Activated naive CD8-positive, alpha-beta T cell treated with anti-CD3 and anti-CD28 coated beads, Interleukin-2, amount 10 ng/mL, durations not matched to agents 7 days and 5 days (primary cell): ENCODE results near the gene SCAP. TPM values are rescaled to one million over a fixed set of nuclear protein-coding genes. Genes with fewer than 3 reads are reported as not detected.
A peak's percentile ranks its signal among the peaks of the same experiment; 100 is the strongest.

Source experiments
- ATAC-seq: fragments of 150-1000 bp; cut with Tn5 transposase; one replicate; pipeline ENCODE4 v1.10.0; 2021; ENCODE audit warnings: low read depth, moderate library complexity
- POLR2A ChIA-PET: fragments of 350-600 bp; sonication (Branson Sonifier 250); formaldehyde crosslinking; loops from one replicate; lab custom pipeline; 2021; ENCODE audit warnings: antibody characterized with exemption; lab: Charles Lee
- DNase-seq: peaks from one replicate; pipeline ENCODE4 v3.0.0; 2021
- H3K27ac Mint-ChIP-seq: one replicate; pipeline ENCODE4 v1.8.0; 2022; ENCODE audit warnings: mild to moderate bottlenecking, mixed read lengths
- H3K27me3 Mint-ChIP-seq: one replicate; pipeline ENCODE4 v1.8.0; 2022; ENCODE audit warnings: mild to moderate bottlenecking, moderate library complexity, mixed read lengths
- H3K36me3 Mint-ChIP-seq: one replicate; pipeline ENCODE4 v1.8.0; 2021; ENCODE audit warnings: mild to moderate bottlenecking, mixed read lengths
- H3K4me1 Mint-ChIP-seq: one replicate; pipeline ENCODE4 v1.8.0; 2021; ENCODE audit warnings: mixed read lengths
- H3K4me3 Mint-ChIP-seq: one replicate; pipeline ENCODE4 v1.8.0; 2022; ENCODE audit warnings: mild to moderate bottlenecking, moderate library complexity, mixed read lengths
- H3K9me3 Mint-ChIP-seq: one replicate; pipeline ENCODE4 v1.8.0; 2021; ENCODE audit warnings: mixed read lengths
- total RNA-seq, 2 experiments: library from RNA; stranded (reverse); gene quantifications; one replicate each; pipeline ENCODE4 v1.2.3, GENCODE V29; 2021

The SCAP gene
- total RNA-seq, 2 experiments from 2014 or later, result 73.5 to 80.1 TPM

DNA sequence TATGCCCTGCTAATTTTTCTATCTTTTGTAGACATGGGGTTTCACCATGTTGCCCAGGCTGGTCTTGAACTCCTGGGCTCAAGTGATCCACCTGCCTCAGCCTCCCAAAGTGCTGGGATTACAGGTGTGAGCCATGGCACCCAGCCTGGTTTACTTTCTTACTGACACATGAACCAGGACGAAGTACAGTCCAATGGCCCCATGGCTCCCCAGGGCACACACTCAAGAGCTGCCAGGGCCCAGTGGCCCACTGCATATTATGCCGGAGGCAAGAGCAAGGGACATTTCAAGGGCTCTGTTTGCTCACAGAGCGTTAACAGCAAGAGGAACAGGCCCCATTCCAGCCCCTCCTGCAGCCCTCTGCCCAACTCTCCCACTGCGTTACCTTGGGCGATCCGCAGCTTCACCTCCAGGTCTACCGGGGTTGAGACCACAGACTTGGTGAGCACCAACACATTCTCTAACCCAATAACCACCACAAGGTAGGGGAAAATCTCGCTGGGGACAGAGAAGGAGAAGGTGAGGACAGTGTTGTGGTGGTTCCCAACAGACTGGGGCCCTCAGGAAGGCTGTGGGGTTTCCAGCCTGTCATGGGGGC is 52.1 kb downstream of the SCAP start:
- no peaks in the 10 kb centered on the region for H3K27me3 Mint-ChIP-seq
- H3K36me3 Mint-ChIP-seq, result peaks cover 5% of the 10 kb centered on the region
- no peak overlapping the region for H3K4me3 Mint-ChIP-seq
- POLR2A ChIA-PET, result no interaction called here
- peaks cover 14% of the 10 kb centered on the region for H3K4me1 Mint-ChIP-seq
- DNase-seq (no peak), ATAC-seq (no peak)
- no peaks in the 10 kb centered on the region for H3K9me3 Mint-ChIP-seq
- peak overlapping the region; percentile 28 for H3K27ac Mint-ChIP-seq

DNA sequence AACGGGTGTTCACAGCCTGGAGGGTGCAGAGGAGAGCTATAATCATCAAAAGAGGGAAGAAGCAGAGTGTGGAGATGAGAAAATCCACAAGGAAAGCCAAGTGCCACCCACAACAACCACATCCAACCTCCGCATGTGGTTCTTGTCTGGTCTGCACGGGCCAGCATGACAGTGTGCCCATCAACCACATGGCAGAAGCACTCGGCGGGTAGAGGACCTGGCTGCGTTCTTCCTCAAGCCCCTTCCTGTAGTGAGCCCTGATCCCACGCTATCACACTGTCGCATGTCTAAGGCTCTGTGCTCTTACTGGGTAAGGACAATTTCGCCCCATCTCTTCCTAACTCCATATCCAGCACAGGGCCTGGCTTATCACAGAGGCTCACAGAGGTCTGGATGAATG is 53.0 kb downstream of the SCAP start:
- Mint-ChIP-seq H3K27me3 (no peaks in the 10 kb centered on the region), H3K4me1 (peaks cover 14% of the 10 kb centered on the region), H3K4me3 (no peak overlapping the region), H3K9me3 (no peaks in the 10 kb centered on the region), H3K27ac (peak overlapping the region; percentile 70), H3K36me3 (peaks cover 5% of the 10 kb centered on the region)
- ATAC-seq (no peak), DNase-seq (no peak)
- POLR2A ChIA-PET, result interaction anchor here (3.4 kb wide), 1 partner anchor 53 kb away, joined by 28 read pairs; the partner anchor contains the start of gene SCAP

DNA sequence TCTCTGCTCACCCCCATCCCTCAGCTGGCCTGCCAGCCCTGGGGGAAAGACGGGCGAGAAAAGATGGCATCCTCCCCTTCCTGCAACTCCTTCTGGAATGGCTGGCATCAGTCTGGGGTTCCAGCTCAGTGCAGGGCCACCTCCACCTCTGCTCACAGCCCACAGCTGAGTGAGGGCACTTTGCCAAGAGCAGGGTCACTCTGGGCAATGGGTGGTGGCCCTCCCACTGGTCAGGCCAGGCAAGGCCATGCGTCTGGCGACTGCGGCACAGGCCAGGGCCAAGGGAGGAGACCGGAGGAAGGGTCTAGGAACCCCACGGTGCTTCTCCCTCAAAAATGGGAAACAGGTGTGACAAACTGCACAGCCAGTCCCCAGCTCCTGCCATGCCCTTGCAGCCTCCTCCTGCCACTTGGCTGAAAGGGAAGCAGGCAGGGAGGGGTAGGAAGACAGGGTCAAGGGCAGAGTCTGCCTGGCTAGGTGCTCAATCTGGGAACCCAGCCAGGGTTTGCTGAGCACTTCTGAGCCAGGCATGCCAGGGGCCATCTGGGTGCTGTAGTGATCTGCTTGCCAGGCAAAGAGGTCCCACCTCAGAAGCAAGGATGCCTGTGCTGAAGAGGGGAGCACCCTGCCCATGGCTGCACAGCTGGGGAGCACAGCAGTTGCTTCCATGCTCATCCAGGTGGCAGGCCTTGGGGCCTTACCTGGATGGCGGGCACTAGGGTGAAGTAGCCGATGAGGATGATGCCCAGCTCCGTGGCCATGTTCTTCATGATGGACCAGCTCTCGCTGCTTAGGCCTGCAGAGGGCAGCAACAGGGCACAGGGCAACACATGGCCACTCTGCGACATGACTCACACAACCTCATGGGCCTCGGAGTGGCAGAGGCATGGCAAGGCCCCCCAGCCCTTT is 53.7 kb downstream of the SCAP start:
- Mint-ChIP-seq H3K9me3 (no peaks in the 10 kb centered on the region), H3K4me3 (peak overlapping the region; percentile 85), H3K27me3 (no peaks in the 10 kb centered on the region), H3K27ac (peak overlapping the region; percentile 100), H3K36me3 (peaks cover 5% of the 10 kb centered on the region), H3K4me1 (peaks cover 14% of the 10 kb centered on the region)
- ATAC-seq, result no peak
- DNase-seq, result no peak
- POLR2A ChIA-PET, result interaction anchor here (0.9 to 3.4 kb wide), 4 partner anchors 41 to 91 kb away, joined by 3 to 28 read pairs (median 12); partner anchors contain the start of genes ELP6, PTPN23 and SCAP

DNA sequence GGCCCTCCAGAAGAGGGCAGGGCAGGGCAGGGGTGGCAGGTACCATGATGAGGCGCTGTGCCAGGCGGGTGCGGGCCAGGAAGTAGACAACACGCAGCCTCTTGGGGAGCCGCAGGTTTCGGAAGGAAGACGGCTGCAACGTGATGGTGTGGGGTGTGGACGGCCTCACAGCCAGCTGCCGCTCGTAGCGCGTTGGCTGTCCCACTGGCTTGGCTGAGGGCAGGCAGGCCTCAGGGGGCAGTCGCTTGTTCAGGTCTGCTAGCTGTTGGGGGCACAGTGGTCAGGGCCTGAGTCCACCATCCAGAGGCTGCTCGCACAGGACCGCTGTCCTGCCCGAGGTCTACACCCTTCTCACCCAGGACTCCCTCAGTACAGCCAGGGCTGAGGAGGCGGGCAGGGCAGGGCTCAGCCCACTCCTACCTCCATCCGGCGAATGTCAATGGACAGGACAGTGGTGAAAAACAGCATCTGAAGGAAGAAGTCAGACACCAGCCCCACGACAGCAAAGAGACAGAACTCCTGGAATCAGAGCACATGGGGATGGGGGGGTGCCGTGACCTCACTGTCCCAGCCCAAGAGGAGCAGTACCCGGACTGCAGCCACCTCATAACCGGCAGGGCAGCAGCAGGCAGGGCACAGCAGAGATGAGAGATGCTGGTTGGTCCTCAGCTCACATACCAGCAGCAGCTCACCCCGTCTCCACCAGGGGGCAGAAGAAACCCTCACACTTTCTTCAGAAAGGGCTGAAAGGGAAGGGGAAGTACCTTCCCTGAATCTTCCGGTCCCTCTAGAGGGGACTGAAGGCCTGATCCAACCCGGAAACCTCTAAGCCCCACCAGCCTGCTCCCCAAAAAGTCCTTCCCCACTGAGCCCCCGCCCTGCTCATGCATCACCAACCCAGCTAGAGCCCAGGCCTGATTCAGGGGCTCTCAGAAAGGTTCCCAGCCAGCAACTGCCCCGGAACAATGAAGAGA is 54.9 kb downstream of the SCAP start:
- Mint-ChIP-seq H3K4me1 (peaks cover 14% of the 10 kb centered on the region), H3K4me3 (peak overlapping the region; percentile 85), H3K9me3 (no peaks in the 10 kb centered on the region), H3K27me3 (no peaks in the 10 kb centered on the region), H3K27ac (peak overlapping the region; percentile 100), H3K36me3 (peaks cover 5% of the 10 kb centered on the region)
- ATAC-seq (peak; percentile 92), DNase-seq (peak; percentile 88)
- POLR2A ChIA-PET, result interaction anchor here (0.6 to 3.4 kb wide), 5 partner anchors 40 to 1484 kb away, joined by 3 to 28 read pairs (median 7); partner anchors contain the start of genes ELP6, PTPN23 and SCAP

DNA sequence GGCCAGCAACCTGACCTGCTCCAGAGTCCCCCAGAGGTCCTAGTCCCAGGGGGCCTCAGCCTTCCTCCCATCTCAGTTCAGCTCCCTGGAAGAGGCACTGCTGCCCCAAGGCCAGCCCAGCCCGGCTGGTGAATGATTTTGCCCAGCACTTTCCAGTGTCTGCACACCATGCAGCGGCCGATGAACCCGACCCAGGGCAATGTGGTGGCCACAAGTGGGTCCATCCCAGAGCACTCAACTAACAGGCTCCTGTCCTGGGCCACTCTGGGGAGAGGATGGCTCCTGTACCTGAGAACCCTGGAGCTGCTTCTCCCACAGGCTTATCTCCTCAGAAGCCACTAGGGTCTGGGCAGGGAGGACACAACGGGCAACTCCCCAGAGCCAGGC is 55.7 kb downstream of the SCAP start:
- Mint-ChIP-seq H3K36me3 (peaks cover 3% of the 10 kb centered on the region), H3K27me3 (no peaks in the 10 kb centered on the region), H3K27ac (no peak overlapping the region), H3K4me1 (peaks cover 14% of the 10 kb centered on the region), H3K9me3 (no peaks in the 10 kb centered on the region), H3K4me3 (no peak overlapping the region)
- POLR2A ChIA-PET, result interaction anchor here (1.9 to 3.4 kb wide), 2 partner anchors 56 to 93 kb away, joined by 17 to 28 read pairs; partner anchors contain the start of genes ELP6 and SCAP
- ATAC-seq, result no peak
- no peak for DNase-seq

DNA sequence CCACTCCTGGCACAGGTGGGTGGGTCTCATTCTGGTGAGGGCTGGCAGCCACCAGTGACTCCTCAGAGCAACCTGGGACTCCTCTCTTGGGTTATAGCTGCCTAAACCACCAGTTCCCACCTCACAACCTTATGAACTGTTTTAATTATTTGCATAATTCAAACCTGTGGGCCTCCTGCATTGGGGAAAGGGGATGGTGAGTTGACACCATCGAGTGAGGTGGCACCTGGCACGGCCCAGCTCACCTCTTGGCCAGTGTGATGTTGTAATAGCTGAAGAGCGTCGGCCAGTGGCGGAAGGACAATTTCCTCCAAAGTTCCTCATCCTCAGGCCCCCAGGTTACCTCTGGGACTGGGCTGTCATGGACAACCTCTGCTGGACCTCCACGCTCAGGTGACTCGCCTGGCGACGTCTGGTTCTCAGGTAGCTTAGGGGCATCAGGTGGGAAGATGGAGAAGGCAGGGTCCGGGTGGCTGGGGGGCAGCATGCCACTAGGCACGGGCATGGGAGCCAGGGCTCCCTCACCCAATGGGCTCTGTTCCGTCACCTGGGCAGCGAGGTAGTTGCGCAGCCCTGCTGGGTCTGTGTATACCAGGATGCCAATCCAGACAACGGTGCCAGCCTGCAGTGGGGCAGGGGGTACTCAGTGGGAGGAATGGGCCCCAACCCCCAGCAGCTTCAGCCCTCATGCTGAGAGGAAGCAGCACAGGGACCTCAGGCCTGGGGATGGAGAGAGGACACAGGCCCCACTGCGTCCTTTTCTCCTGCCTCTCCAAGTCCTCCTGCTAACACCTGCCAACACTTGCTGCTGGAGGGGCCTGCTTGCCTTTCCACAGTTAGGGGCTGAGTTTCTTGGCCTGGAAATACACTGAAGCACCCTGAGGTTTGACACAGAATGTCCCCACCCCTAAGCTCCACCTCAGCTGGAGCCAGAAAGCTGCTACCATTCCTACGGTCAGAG is 56.4 kb downstream of the SCAP start:
- DNase-seq (no peak), ATAC-seq (no peak)
- POLR2A ChIA-PET, result interaction anchor here (3.4 kb wide), 1 partner anchor 56 kb away, joined by 28 read pairs; the partner anchor contains the start of gene SCAP
- Mint-ChIP-seq H3K27ac (peak overlapping the region; percentile 47), H3K27me3 (no peaks in the 10 kb centered on the region), H3K36me3 (peaks cover 2% of the 10 kb centered on the region), H3K4me1 (peaks cover 14% of the 10 kb centered on the region), H3K9me3 (no peaks in the 10 kb centered on the region), H3K4me3 (no peak overlapping the region)

DNA sequence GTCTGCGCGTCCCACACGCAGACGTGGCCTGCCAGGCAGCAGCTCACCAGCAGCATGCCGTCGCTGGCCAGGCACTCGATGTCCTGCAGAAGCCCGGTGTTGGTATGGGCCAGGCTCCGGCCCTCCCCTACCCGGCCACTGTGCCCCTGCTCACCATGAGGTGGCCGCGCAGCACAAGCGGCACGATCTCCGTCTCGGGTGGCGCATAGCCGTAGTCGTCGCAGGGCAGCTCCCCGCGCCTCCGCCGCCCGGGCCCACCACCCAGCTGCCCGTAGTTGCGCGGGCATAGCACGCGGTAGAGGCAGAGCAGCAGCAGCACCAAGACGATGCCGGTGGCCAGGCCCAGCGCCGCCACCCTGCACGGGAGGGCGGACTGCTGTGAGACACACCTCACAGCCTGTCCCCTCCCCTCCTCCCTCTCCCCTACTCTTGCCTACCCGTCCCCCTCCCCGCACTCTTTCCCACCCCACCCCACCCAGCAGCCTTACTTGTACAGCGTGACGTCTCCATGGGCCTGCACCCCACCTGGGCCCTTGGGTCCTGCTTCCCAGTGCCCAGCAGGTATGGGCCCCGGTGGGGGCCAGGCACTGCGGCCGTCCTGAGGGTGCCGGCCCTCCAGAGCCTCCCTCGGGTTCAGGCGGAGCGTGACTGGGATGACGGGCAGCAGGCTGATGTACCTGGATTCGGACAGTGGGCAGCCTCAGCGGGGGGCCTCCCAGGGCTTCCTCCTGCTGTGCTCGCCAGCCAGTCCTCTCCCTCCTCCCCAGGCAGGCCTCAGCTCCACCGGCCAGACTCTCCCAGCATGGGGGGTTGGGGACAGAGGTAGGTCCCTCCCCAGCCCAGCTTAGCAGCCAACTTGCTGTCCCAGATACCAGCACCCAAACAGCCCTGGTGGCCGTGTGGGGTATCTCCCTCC is 57.3 kb downstream of the SCAP start:
- Mint-ChIP-seq H3K4me1 (peaks cover 14% of the 10 kb centered on the region), H3K27ac (no peak overlapping the region), H3K36me3 (peaks cover 2% of the 10 kb centered on the region), H3K4me3 (no peak overlapping the region), H3K27me3 (no peaks in the 10 kb centered on the region), H3K9me3 (no peaks in the 10 kb centered on the region)
- ATAC-seq (no peak), DNase-seq (no peak)
- POLR2A ChIA-PET, result no interaction called here

DNA sequence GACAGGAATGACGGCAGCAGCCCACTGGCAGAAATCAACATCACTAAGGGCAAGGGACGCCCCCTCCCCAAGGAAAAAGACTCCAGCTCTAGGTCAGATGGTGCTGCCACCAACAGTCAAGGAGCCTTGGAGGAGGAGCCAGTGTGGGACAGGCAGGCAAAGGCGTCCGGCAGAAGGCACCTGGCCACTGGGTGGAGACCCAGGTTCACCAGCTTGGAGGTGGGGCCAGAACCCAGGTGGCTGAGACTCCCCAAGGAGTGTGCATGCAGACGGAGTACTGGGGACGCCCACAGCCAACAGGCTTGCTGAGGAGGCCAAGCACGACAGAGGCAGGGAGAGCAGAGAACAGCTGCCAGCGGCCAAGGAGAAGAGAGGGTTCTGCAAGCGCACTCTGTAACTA is 59.7 kb downstream of the SCAP start:
- no peaks in the 10 kb centered on the region for H3K27me3 Mint-ChIP-seq
- no peaks in the 10 kb centered on the region for H3K9me3 Mint-ChIP-seq
- no peak overlapping the region for H3K4me3 Mint-ChIP-seq
- H3K27ac Mint-ChIP-seq, result no peak overlapping the region
- POLR2A ChIA-PET, result no interaction called here
- peaks cover 5% of the 10 kb centered on the region for H3K36me3 Mint-ChIP-seq
- DNase-seq, result no peak
- H3K4me1 Mint-ChIP-seq, result peaks cover 8% of the 10 kb centered on the region
- no peak for ATAC-seq

DNA sequence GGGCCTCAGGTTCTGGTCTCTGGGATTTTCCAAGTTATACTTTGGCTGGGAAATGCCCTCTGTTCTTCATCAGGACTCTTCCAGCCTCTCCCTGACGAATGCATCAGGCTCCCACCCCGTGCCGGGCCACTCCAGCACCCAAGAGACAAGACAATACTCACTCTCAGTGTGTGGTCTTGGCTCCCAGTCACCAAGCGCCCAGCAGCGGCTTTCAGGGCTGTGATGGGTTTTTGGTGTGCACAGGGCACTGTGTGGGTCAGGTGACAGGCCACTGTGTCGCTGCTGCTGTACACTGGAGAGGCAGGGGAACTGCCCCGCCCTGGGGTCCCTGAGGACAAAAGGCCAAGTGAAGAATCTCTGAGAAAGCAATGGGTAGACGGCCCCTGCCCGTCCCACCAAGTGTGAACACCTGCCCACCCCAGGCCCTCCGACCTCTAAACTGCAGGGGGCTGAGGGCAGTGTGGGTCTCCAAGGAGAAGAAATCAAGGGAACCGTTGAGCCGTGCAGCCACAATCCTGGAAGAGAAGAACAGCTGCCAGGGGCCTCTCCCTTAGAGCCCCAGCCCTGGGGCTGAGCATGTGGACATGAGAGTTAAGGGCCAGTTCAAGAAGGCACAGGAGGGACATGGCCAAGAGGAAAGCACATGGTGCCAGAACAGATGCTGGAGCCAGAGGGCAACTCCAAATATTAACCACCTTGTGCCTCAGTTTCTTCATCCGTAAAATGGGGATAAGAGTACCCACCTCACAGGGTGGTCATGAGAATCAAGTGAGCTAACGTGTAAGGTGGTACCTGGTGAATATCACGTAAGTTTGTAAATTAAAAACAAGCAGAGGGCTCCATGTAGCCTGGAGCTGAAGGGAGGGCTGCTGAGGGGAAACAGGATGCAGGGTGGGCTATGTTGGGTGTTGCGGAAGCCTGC is 60.8 kb downstream of the SCAP start:
- peaks cover 5% of the 10 kb centered on the region for H3K4me1 Mint-ChIP-seq
- DNase-seq (no peak), ATAC-seq (no peak)
- H3K27me3 Mint-ChIP-seq, result no peaks in the 10 kb centered on the region
- H3K27ac Mint-ChIP-seq, result peak overlapping the region; percentile 51
- POLR2A ChIA-PET, result no interaction called here
- H3K36me3 Mint-ChIP-seq, result peaks cover 5% of the 10 kb centered on the region
- no peaks in the 10 kb centered on the region for H3K9me3 Mint-ChIP-seq
- H3K4me3 Mint-ChIP-seq, result no peak overlapping the region

DNA sequence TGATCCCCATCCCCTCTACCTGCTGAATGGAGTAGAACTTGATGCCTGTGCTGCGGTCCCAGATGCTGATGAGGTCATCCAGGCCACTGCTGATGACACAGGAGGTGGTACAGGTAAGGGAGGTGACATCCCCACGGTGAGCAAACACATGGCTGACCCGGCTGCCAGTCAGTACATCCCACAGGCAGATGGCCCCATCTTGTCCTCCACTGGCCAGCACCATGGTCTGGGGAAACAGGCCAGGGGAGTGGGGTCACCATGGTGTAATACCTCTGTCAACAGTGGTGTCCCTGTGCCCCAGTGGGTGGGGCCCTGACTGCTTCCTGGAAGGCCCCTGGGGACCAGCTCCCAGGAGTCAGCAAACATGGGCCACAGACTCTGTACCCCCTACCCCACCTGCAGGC is 61.6 kb downstream of the SCAP start:
- H3K27ac Mint-ChIP-seq, result no peak overlapping the region
- no peaks in the 10 kb centered on the region for H3K27me3 Mint-ChIP-seq

More for the DNA sequence above, 61.6 kb downstream of the SCAP start:
- DNase-seq, result no peak
- peaks cover 5% of the 10 kb centered on the region for H3K36me3 Mint-ChIP-seq
- H3K9me3 Mint-ChIP-seq, result no peaks in the 10 kb centered on the region
- peaks cover 5% of the 10 kb centered on the region for H3K4me1 Mint-ChIP-seq
- POLR2A ChIA-PET, result interaction anchor here (1.4 kb wide), 1 partner anchor 33 kb away, joined by 3 read pairs; the partner anchor contains the start of gene PTPN23
- H3K4me3 Mint-ChIP-seq, result no peak overlapping the region
- no peak for ATAC-seq
